Breast epithelium (tissue), 3 donors: ENCODE measurements around the gene ZNF23.

Source experiments
- CTCF ChIP-seq, 3 donors: fragments of 450-650 bp; IDR thresholded peaks; one replicate each; pipeline ENCODE4 v1.5.1; 2016 to 2017; ENCODE audit warnings: antibody characterized with exemption in 3 of 3, mild to moderate bottlenecking in 3 of 3, moderate library complexity in 3 of 3
- POLR2A ChIP-seq: fragments of 450-650 bp; IDR thresholded peaks from one replicate; pipeline ENCODE4 v1.6.1; 2016; ENCODE audit warnings: antibody characterized with exemption, mild to moderate bottlenecking, moderate library complexity
- POLR2AphosphoS5 ChIP-seq, 3 donors: sonication (generic); formaldehyde crosslinking; IDR thresholded peaks; one replicate each; pipeline ENCODE4 v1.6.1; 2017; ENCODE audit warnings: antibody characterized with exemption in 3 of 3

GRCh38 chr16:71499775-71500364 lies 37.8 kb upstream of the ZNF23 start:
- TF ChIP-seq POLR2A (no peak), CTCF (IDR thresholded peaks at IDR 0.05) (peak; percentile 49 to 65 (median 55)), POLR2AphosphoS5 (IDR thresholded peaks at IDR 0.05) (no peak)
